Stimulated activated CD8-positive, alpha-beta memory T cell treated with anti-CD3 and anti-CD28 coated beads, Interleukin-4, amount 100 ng/mL, for 1 hour (primary cell): ENCODE results near the gene VGLL1.
A peak's percentile ranks its signal among the peaks of the same experiment; 100 is the strongest.

Experiments used
- DNase-seq, 2 donors: peaks; one replicate each; pipeline ENCODE4 v3.0.0-alpha.2; 2020; ENCODE audit warnings: low read depth in 2 of 2, low spot score in 1 of 2

VGLL1 gene

DNA sequence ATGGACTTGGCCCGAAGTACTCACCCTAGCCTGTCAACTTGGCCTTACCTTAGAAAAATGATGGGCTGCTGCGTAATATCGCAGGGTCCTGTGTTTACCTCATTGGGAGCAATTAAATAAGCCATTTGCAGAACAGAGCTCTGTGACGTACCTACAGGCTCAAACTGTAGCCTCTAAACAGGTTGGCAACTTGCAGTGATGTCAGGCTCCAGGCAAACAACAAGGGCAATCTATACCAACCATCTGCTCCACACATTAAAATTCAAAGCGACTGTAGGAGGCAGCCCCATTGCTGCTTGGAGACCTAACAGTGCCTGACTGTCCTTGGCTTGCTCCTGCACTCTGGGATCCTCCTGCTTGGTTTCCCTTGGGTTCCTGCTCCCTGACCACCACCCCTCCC is 17.2 kb downstream of the VGLL1 start:
- DNase-seq = no peak

GRCh38 chrX:136551410-136551809 is 19.4 kb downstream of the VGLL1 start:
- DNase-seq = no peak

DNA sequence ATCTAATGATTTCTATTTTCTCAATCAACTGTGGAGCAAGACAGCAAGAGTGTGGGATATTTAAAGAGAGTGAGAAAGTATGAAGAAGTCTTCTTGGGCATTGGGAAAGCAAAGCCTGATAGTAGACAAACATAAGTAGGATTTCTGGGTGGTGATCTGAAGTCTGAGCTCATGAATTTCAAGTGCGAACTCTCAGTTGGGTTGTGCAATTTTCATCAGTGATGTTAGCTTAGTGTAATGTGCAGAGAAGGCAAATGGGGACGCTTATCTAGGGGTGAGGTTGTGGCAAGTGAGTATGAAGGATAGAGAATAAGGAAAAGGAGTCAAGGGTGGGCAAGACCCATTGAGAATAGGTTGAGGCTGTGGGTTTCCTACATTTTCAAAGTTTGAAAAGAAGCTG is 23.7 kb downstream of the VGLL1 start:
- DNase-seq = no peak

- DNase-seq = no peak
Observed at GRCh38 chrX:136572030-136572429, 40.0 kb downstream of the VGLL1 start.

DNA sequence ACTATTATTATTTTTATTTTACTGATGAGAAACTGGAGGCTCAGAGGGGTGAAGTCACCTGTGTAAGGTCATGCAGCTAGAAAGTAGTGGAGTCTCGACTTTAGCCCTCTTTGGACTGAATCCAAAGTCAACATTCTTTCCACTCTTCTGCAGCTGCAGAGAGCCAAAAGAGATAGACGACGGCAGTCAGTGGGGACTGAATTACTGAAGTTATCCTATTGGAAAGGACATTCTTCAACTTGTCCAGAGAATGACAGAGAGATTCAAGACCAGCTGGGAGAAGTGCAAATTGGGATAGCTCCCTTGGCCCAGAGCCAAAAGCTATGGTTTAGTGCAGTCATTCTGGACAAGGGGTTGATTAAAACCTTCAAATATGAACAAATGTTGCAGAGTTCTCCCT is 42.5 kb downstream of the VGLL1 start:
- DNase-seq = no peak

DNA sequence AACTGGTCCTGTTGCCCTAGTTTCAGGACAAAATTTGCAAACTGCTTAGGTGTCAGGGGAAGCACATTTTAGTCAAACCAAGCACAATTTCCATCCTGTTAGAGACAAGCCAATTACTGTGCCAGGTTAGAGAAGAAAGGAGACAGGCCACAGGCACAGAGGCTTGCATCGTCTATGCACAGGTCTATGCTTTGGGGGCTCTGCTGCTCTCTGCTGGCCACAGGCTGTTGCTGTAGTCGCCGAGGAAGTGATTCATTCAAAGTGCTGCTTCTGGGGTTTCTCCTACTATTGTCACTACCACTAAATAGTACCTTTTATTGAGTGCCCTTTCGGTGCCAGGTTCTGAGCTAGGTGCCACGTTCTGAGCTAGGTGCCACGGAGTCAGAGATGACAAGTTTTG is 45.5 kb downstream of the VGLL1 start:
- DNase-seq = peak; percentile 22 to 27

- no peak for DNase-seq
Observed at GRCh38 chrX:136580316-136580715, 48.3 kb downstream of the VGLL1 start.

DNA sequence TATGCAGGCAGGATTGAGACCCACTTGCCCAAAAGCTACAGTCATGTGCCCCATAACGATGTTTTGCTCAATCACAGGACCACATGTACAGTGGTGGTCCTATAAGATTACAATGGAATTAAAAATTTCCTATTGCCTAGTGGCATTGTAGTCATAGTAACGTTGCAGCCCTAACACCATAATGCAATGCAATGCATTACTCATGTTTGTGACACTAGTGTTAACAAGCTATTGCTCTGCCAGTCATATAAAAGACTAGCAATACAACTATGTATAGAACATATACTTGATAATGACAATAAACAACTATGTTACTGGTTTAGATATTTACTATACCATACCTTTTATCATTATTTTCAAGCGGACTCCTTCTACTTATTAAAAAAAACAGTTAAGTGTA is 50.6 kb downstream of the VGLL1 start:
- no peak for DNase-seq

GRCh38 chrX:136584545-136584944 is 52.5 kb downstream of the VGLL1 start:
- no peak for DNase-seq

DNA sequence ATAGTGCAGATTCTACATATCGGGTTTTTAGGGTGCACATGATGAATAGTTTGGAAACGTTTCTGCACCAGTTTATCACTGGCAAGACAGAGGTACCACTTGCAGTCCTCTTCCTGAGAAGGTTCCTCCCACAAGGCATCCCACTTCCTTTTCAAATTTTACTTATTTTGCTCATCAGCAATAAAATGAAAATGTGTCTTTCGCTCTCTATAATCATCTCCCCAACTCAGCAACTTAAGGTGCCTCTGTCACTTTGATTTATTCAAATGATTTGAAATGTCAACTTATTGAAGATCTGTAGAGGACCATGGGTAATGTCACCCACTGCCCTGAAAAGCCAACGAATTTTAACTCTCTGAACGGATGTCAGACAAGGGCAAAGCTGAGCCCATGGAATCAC is 53.2 kb downstream of the VGLL1 start:
- no peak for DNase-seq

DNA sequence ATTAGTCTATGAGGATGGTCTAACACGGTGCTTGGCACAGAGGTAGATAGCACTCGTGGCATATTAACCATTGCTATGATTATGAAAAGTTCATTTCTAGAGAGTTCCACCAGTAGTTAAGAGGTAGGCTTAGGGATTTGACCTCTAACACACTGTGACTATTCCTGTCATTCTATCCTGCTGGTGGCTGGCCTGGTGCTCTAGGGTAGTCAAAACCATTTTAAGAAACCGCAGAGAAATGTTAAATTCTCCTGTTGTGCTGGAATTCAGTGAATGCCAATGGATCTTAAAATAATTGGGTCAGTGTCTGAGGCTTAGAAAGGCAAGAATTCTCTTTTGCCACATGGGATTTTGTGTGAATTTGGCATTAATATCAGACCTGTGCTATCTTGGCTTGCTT is 53.9 kb downstream of the VGLL1 start:
- no peak for DNase-seq

DNA sequence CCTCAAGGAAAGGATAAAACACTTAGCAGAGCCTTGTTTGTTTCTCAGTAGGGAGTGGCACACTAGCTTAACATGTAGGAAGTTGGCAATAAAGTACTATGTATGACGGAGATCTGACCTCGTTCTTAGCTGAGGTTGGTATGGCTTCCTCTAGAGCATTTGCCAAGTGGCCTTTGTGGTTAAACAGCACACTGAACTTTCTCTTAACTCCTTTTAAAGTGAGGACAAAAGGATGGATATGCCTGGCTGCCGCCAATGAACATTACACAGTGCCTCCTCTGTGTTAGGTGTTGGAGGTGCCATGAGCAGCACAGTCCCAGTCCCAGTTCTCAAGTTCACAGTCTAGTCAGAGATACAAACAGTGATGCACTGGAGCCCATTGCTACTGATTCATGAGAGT is 54.4 kb downstream of the VGLL1 start:
- DNase-seq = no peak

- no peak for DNase-seq
Observed at GRCh38 chrX:136587532-136587931, 55.5 kb downstream of the VGLL1 start.

GRCh38 chrX:136588036-136588435 is 56.0 kb downstream of the VGLL1 start:
- no peak for DNase-seq

DNA sequence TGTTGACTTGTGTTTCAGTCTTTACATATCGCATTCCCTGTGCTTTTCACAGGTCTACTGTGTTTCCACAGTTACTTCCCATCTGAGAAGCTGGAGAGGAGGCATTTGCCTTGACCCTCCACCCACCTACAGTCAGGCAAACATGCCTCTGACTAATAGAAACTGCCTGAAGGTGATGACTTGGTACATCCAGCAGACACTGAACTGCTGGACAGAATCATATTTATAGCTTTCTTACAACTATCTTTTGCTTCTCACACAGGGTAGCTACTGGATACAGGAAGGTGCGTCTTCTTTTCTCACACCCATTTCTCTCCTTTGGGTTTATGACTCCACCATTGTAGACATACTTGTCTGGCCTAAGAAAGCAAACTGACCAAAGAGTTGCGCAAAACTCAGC is 58.0 kb downstream of the VGLL1 start:
- no peak for DNase-seq

DNA sequence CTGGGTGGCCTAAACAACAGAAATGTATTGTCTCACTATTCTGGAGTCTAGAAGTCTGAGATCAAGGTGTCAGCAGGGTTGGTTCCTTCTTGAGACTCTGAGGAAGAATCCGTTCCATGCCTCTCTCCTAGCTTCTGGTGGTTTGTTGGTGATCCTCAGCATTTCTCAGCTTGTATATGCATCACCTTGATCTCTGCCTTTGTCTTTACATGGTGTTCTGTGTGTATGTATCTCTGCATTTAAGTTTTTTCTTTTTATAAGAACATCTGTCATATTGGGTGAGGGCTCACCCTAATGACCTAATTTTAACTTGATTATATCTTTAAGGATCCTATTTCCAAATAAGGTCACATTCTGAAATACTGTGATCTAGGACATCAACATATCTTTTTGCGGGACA is 65.3 kb downstream of the VGLL1 start:
- no peak for DNase-seq

DNA sequence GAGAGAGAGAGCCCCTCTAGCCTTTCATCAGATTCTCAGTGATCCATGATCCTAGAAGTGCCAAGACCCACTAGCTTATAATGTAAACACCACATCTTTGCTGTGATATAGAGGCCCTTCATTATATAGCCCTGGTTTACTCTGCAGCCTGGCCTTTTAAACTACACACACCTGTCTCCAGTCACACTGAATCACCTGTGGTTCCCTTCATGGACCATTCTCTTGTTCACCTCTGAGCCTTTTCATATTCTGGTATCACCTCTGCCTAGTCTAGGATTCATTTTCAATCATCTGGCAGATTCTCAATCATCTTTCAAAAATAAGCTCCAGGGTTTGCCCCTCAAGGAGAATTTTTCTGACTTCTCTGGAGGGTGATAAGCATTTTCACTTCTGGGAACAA is 65.9 kb downstream of the VGLL1 start:
- DNase-seq = no peak

DNA sequence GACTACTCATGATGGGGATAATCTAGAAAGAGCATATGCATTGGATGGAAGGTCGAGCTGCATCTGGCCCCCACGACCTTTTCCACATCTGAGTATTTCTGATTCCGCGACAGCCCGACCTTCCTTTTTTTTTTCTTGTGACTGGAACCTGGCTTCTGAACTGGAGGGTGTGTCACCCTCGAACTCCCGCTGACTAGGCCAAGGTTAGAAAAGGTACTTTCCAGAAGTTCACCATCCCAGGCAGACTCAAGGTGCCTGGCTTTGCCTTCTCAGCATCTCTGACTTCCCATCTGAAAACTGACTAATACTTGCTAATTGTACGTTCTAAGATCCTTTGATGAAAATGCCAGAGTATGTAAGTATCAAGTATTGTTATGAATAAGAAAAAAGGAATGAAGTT is 66.6 kb downstream of the VGLL1 start:
- no peak for DNase-seq

- DNase-seq = no peak
Observed at GRCh38 chrX:136600059-136600458, 68.0 kb downstream of the VGLL1 start.
